Calu3 (cell line): ENCODE data around the gene STYXL2. TPM values are rescaled to one million over a fixed set of nuclear protein-coding genes. Genes with fewer than 3 reads are reported as not detected.

Source experiments
- BruUV-seq: library from RNA; stranded (reverse); fragments of 400-500 nt; replicated peaks from 2 replicates; lab custom pipeline; 2021; lab: Mats Ljungman, UMichigan
- CTCF ChIA-PET: fragments of 300-600 bp; sonication (Branson Sonifier 250); formaldehyde crosslinking; loops from one replicate; lab custom pipeline; 2022; ENCODE audit warnings: antibody characterized with exemption; lab: Charles Lee
- DNase-seq: peaks from one replicate; pipeline ENCODE4 v3.0.0; 2022
- H3K27ac Mint-ChIP-seq: one replicate; pipeline ENCODE4 v1.8.0; 2022; ENCODE audit warnings: mixed read lengths; ENCODE audit not compliant: unreplicated experiment
- H3K27me3 Mint-ChIP-seq: one replicate; pipeline ENCODE4 v1.8.0; 2022; ENCODE audit warnings: mixed read lengths; ENCODE audit not compliant: unreplicated experiment
- H3K36me3 Mint-ChIP-seq: one replicate; pipeline ENCODE4 v1.8.0; 2022; ENCODE audit warnings: mild to moderate bottlenecking, moderate library complexity, mixed read lengths; ENCODE audit not compliant: insufficient read depth, unreplicated experiment
- H3K4me1 Mint-ChIP-seq: one replicate; pipeline ENCODE4 v1.8.0; 2022; ENCODE audit warnings: mild to moderate bottlenecking, low read depth, mixed read lengths; ENCODE audit not compliant: unreplicated experiment
- H3K4me3 Mint-ChIP-seq: one replicate; pipeline ENCODE4 v1.8.0; 2022; ENCODE audit warnings: mild to moderate bottlenecking, low read depth, moderate library complexity, mixed read lengths; ENCODE audit not compliant: unreplicated experiment
- H3K9me3 Mint-ChIP-seq: one replicate; pipeline ENCODE4 v1.8.0; 2022; ENCODE audit warnings: low read depth, mixed read lengths; ENCODE audit not compliant: unreplicated experiment
- CTCF ChIP-seq: fragments of 200-600 bp; IDR thresholded peaks from one replicate; pipeline ENCODE4 v1.8.0; 2022; ENCODE audit warnings: antibody characterized with exemption; ENCODE audit not compliant: unreplicated experiment
- intact Hi-C: fragments of 100-400 bp; cut with micrococcal nuclease; formaldehyde crosslinking; loops from one replicate; pipeline ENCODE4 v1.10.0; 2022; ENCODE audit not compliant: unreplicated experiment
- total RNA-seq: library from RNA; stranded (reverse); gene quantifications from 2 replicates; pipeline ENCODE4 v1.2.3, GENCODE V29; 2022

Gene STYXL2
- total RNA-seq, 1 experiment from 2014 or later = not detected

- no peaks in the 10 kb centered on the region for H3K9me3 Mint-ChIP-seq
- BruUV-seq = no TSS peak
- H3K27ac Mint-ChIP-seq = no peak overlapping the region
- DNase-seq = peak; percentile 37
- no peak for TF ChIP-seq CTCF
- no peaks in the 10 kb centered on the region for H3K36me3 Mint-ChIP-seq
- no peak overlapping the region for H3K4me3 Mint-ChIP-seq
- no peaks in the 10 kb centered on the region for H3K27me3 Mint-ChIP-seq
- peaks cover 9% of the 10 kb centered on the region for H3K4me1 Mint-ChIP-seq
- CTCF ChIA-PET = no interaction called here
- intact Hi-C loops = no loop called here
Measured at GRCh38 chr1:167095368-167095767, 1.5 kb downstream of the STYXL2 start.

GRCh38 chr1:167099851-167100250 is 6.0 kb downstream of the STYXL2 start:
- CTCF ChIA-PET = interaction anchor here (1.2 kb wide), 1 partner anchor 9 kb away, joined by 3 read pairs; no protein-coding TSS in a partner anchor
- H3K27me3 Mint-ChIP-seq = no peaks in the 10 kb centered on the region
- intact Hi-C loops = no loop called here
- BruUV-seq = no TSS peak
- TF ChIP-seq CTCF = no peak
- H3K4me1 Mint-ChIP-seq = peaks cover 13% of the 10 kb centered on the region
- H3K4me3 Mint-ChIP-seq = no peak overlapping the region
- no peak for DNase-seq
- H3K36me3 Mint-ChIP-seq = no peaks in the 10 kb centered on the region
- H3K9me3 Mint-ChIP-seq = no peaks in the 10 kb centered on the region
- no peak overlapping the region for H3K27ac Mint-ChIP-seq

GRCh38 chr1:167100730-167101129 is 6.9 kb downstream of the STYXL2 start:
- BruUV-seq = no TSS peak
- Mint-ChIP-seq H3K27me3 (no peaks in the 10 kb centered on the region), H3K4me1 (peaks cover 15% of the 10 kb centered on the region), H3K27ac (no peak overlapping the region), H3K36me3 (no peaks in the 10 kb centered on the region), H3K4me3 (no peak overlapping the region), H3K9me3 (no peaks in the 10 kb centered on the region)
- no peak for TF ChIP-seq CTCF
- CTCF ChIA-PET = interaction anchor here (1.2 kb wide), 1 partner anchor 8 kb away, joined by 3 read pairs; no protein-coding TSS in a partner anchor
- intact Hi-C loops = no loop called here
- DNase-seq = no peak

- H3K27me3 Mint-ChIP-seq = no peaks in the 10 kb centered on the region
- no peak for DNase-seq
- BruUV-seq = no TSS peak
- no peak overlapping the region for H3K4me3 Mint-ChIP-seq
- TF ChIP-seq CTCF = no peak
- intact Hi-C loops = no loop called here
- no peaks in the 10 kb centered on the region for H3K9me3 Mint-ChIP-seq
- CTCF ChIA-PET = no interaction called here
- H3K36me3 Mint-ChIP-seq = no peaks in the 10 kb centered on the region
- H3K27ac Mint-ChIP-seq = no peak overlapping the region
- peaks cover 17% of the 10 kb centered on the region for H3K4me1 Mint-ChIP-seq
Measured at GRCh38 chr1:167101754-167102153, 7.9 kb downstream of the STYXL2 start.
